ENCODE results near the gene USP4. TPM values are rescaled to one million over a fixed set of nuclear protein-coding genes. Genes with fewer than 3 reads are reported as not detected.

USP4 gene
- total RNA-seq, 1 donor from 2014 or later, result 55.0 TPM

GRCh38 chr3:49265661-49266386, 74.0 kb downstream of the USP4 start:
- Mint-ChIP-seq H3K9me3 (ENCODE audit: unreplicated experiment) (no peaks in the 10 kb centered on the region), H3K27ac (ENCODE audit: unreplicated experiment) (no peak overlapping the region), H3K4me1 (ENCODE audit: unreplicated experiment) (peaks cover 6% of the 10 kb centered on the region), H3K27me3 (ENCODE audit: unreplicated experiment) (peaks cover 2% of the 10 kb centered on the region), H3K4me3 (ENCODE audit: unreplicated experiment) (no peak overlapping the region), H3K36me3 (ENCODE audit: low read depth, unreplicated experiment) (no peaks in the 10 kb centered on the region)
- no peak for DNase-seq (ENCODE audit: low spot score)
- no peak for TF ChIP-seq CTCF (IDR thresholded peaks at IDR 0.05; ENCODE audit: unreplicated experiment)

- Mint-ChIP-seq H3K4me3 (ENCODE audit: unreplicated experiment) (no peak overlapping the region), H3K4me1 (ENCODE audit: unreplicated experiment) (no peaks in the 10 kb centered on the region), H3K9me3 (ENCODE audit: unreplicated experiment) (no peaks in the 10 kb centered on the region), H3K27ac (ENCODE audit: unreplicated experiment) (no peak overlapping the region), H3K27me3 (ENCODE audit: unreplicated experiment) (peaks cover 2% of the 10 kb centered on the region), H3K36me3 (ENCODE audit: low read depth, unreplicated experiment) (no peaks in the 10 kb centered on the region)
- no peak for TF ChIP-seq CTCF (IDR thresholded peaks at IDR 0.05; ENCODE audit: unreplicated experiment)
- no peak for DNase-seq (ENCODE audit: low spot score)
Observed at GRCh38 chr3:49263159-49263889, 76.5 kb downstream of the USP4 start.

GRCh38 chr3:49260806-49261324, 79.0 kb downstream of the USP4 start:
- H3K36me3 Mint-ChIP-seq (ENCODE audit: low read depth, unreplicated experiment), result no peaks in the 10 kb centered on the region
- no peaks in the 10 kb centered on the region for H3K27me3 Mint-ChIP-seq (ENCODE audit: unreplicated experiment)
- H3K4me1 Mint-ChIP-seq (ENCODE audit: unreplicated experiment), result no peaks in the 10 kb centered on the region
- DNase-seq (ENCODE audit: low spot score), result no peak
- no peak overlapping the region for H3K27ac Mint-ChIP-seq (ENCODE audit: unreplicated experiment)
- TF ChIP-seq CTCF (IDR thresholded peaks at IDR 0.05; ENCODE audit: unreplicated experiment), result no peak
- H3K4me3 Mint-ChIP-seq (ENCODE audit: unreplicated experiment), result no peak overlapping the region
- H3K9me3 Mint-ChIP-seq (ENCODE audit: unreplicated experiment), result no peaks in the 10 kb centered on the region

GRCh38 chr3:49257187-49257586, 82.7 kb downstream of the USP4 start:
- Mint-ChIP-seq H3K27ac (ENCODE audit: unreplicated experiment) (no peak overlapping the region), H3K4me3 (ENCODE audit: unreplicated experiment) (no peak overlapping the region), H3K36me3 (ENCODE audit: low read depth, unreplicated experiment) (no peaks in the 10 kb centered on the region), H3K4me1 (ENCODE audit: unreplicated experiment) (no peaks in the 10 kb centered on the region), H3K9me3 (ENCODE audit: unreplicated experiment) (no peaks in the 10 kb centered on the region), H3K27me3 (ENCODE audit: unreplicated experiment) (peaks cover 4% of the 10 kb centered on the region)
- no peak for DNase-seq (ENCODE audit: low spot score)
- TF ChIP-seq CTCF (IDR thresholded peaks at IDR 0.05; ENCODE audit: unreplicated experiment), result no peak
